Astrocyte of the hippocampus (primary cell): ENCODE results near the gene RNASEH2A.

ENCODE experiments used
- DNase-seq: peaks from one replicate; pipeline ENCODE4 v3.0.0; 2011; ENCODE audit warnings: low read depth, low spot score

RNASEH2A gene

DNA sequence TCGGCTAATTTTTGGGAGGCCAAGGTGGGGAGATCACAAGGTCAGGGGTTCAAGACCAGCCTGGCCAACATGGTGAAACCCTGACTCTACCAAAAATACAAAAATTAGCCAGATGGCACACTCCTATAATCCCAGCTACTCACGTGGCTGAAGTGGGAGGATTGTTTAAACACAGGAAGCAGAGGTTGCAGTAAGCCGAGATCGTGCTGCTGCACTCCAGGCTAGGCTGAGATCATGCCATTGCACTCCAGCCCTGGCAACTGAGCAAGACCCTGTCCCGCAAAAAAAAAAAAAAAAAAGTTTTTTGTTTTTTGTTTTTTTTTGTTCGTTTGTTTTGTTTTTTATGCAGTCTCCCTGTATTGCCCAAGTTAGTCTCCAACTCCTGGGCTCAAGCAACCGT, 53.2 kb downstream of the RNASEH2A start:
- DNase-seq = no peak
